ENCODE results near the gene RAB9A.

The RAB9A gene

GRCh38 chrX:13748486-13748885, 59.6 kb downstream of the RAB9A start:
- DNase-seq (ENCODE audit: low spot score): peak; percentile 45

DNA sequence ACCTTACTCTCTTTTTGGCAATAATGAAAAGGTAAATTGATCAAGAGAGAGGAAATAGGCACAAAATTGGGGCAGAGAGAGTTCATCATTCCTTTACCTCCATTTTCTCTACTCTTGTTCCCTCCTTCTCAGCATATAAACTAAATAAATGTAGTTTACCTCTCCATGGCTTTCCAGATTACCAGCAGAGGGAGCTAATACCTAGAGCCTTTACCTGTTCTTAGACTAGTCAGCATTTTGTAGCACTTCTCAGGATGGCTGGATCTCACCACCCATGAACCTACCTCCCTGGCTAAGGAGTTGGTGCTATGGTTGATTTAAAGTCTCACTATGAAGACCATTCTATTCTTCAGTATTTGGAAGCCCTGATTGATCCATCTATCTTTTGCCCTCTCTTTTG, 61.3 kb downstream of the RAB9A start:
- DNase-seq (ENCODE audit: low spot score): peak; percentile 68

DNA sequence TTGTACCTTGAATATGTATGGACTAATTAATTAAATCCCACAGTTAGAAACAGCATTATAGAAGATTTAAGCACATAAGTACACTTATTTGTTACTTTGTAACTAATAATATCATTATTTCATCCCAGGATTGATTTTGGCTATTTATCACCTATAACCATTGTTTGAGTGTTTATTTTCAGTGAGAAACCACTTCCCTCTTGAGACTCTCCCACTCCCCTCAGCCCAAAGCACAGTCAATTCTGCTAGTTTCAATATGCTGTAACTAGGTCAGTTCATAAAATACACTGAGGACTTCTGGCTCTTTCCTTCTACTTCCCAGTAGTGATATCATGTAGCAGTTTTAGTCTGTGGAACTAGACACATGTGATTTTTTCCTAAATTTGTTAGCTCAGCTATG, 61.9 kb downstream of the RAB9A start:
- DNase-seq (ENCODE audit: low spot score): no peak

DNA sequence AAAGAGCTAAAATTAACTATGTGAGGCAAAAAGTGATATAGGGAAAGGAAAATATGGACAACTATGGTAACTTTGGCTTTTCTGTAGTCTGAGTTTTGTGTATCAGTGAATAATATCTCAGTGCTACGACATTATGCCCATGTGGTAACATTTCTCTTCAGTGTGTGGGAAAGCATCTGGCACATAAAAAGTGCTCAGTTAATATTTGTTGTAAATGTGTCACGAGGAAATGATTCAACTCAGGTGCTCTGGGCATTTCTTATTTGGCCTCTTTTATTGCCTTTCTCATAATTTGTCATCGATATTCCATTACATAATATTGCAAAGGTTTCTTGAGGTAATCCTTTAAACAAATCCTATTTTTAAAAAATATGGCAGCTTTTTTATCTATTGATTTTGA, 63.2 kb downstream of the RAB9A start:
- DNase-seq (ENCODE audit: low spot score): peak; percentile 54

DNA sequence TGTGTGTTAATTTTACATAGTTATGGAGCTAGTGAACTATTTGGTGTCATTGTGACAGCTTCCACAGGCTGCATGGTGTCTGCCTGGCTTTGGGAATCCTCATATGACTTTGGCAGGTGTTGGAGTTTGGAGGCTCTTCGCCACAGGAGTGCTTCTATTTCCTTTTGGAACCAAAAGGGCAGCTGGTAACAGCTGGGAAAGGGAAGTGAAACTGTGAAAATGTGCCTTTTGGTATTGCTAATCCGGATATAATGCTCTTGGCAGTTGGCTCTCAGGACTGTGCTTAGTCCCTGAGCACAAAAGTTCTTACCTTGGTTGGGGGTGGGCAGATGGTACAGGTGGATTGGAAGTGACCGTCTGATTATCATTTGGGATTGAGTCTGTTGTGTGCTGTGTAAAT, 63.7 kb downstream of the RAB9A start:
- no peak for DNase-seq (ENCODE audit: low spot score)

DNA sequence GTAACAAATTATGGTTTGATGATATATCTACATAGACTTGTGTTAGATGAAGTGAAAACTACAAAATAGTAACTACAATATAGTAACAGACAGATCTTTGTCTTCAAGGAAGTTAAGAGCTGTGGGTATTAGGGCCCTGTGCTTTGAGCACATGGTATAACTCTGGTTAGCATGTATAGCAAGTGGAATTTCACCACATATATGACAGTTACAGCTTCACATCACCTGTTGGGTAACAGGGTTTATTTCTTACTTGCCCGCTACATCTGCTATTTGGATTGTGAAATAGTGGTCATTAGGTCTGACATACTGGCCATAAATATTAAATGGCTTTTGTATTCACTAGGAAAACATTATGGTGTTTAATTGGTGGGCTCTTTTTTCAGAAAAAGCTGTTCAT, 65.8 kb downstream of the RAB9A start:
- DNase-seq (ENCODE audit: low spot score): no peak

GRCh38 chrX:13755254-13755653, 66.3 kb downstream of the RAB9A start:
- DNase-seq (ENCODE audit: low spot score): no peak

- DNase-seq (ENCODE audit: low spot score): no peak
Measured at GRCh38 chrX:13756381-13756780, 67.5 kb downstream of the RAB9A start.

DNA sequence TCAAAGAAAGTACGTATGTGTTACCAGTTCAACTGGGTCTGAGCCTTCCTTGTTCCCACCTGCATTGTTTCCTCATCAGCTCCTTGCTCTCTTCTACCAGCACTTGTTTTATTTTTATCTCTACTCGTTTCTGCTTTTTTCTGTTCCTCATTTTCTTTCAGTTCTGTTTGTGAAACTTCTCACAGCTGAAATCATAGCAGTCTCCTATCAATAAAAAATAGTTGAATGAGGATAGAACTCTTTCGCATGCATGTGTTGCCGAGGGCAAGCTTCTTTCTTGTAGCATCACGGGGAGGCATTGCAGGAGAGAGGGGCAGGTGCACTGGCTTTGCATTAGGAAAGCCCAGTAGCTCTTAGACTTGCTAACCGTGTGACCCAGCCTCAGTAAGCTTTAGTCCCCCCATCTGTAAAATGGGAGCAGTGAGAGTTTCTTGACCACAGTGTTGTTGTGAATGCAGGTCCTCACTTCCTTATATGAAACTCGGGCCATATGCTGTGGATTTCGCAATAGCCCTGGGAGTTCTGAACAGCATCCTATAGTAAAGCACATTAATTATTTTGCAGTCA, 70.3 kb downstream of the RAB9A start:
- no peak for DNase-seq (ENCODE audit: low spot score)

Data from kidney tubule cell (primary cell).